ENCODE data around the gene AMBRA1.
A peak's percentile ranks its signal among the peaks of the same experiment; 100 is the strongest.

Gene AMBRA1

GRCh38 chr11:46362156-46363030 lies 231.4 kb downstream of the AMBRA1 start:
- DNase-seq, result no peak

GRCh38 chr11:46361283-46362155 lies 232.3 kb downstream of the AMBRA1 start:
- peak; percentile 69 for DNase-seq

GRCh38 chr11:46360878-46361277 lies 232.9 kb downstream of the AMBRA1 start:
- DNase-seq, result no peak

DNA sequence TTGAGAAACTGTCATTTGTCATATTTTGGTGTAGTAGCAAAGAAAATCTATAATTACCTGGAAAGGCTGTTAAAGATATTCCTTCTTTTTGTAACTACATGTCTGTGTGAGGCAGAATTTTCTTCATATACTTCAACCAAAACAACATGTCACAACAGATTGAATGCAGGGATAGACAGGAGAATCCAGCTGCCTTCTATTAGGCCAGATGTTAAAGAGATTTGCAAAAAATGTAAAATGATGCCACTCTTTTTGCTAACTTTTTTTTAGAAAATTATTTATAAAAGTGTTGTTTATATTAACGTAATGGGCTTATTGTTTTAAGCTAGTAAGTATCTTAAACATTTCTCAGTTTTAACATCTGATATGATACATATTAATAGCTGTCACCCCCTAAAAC lies 233.9 kb downstream of the AMBRA1 start:
- no peak for DNase-seq

DNA sequence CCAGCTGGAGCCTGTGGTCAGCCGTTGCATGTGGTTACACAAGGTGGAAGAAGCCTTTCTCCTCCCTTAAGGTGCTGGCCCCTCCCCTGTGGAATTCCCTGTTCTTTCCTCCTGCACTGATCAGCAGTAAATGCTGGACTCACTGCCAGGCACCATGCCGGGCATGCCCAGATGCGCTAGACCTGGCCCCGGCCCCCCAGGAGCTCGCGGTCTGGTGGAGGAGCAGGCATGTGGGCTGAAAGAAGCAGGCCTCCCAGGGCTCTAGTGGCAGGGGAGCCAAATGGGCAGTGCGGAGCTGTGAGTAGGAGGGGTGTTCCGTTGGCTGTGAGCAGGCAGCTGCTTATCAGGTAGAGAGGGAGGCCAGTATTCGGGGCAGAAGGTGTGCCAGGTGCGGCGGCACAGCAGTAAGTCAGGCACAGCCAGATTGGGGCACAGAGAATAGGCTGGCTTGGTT lies 236.3 kb downstream of the AMBRA1 start:
- no peak for DNase-seq

GRCh38 chr11:46356924-46357482 lies 236.8 kb downstream of the AMBRA1 start:
- no peak for DNase-seq

DNA sequence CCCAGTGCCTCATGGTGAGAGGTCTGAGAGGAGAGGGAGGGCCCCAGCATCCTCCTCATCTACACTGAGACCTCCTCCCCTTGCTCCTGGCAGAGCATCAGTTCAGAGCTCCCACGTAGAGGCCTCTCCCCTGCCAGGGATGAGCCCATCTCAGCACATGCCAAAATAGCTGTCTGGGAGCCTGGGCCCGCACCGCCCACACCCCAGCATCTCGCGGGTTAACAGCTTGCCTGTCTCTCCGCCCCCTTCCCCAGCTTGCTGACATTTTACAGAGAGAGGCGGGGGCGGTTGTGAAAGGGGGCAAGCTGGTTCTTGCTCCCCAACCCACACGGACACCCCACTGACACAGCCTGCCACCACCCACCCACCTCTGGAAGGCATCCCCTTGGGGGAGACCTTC lies 240.1 kb downstream of the AMBRA1 start:
- DNase-seq, result peak; percentile 71

DNA sequence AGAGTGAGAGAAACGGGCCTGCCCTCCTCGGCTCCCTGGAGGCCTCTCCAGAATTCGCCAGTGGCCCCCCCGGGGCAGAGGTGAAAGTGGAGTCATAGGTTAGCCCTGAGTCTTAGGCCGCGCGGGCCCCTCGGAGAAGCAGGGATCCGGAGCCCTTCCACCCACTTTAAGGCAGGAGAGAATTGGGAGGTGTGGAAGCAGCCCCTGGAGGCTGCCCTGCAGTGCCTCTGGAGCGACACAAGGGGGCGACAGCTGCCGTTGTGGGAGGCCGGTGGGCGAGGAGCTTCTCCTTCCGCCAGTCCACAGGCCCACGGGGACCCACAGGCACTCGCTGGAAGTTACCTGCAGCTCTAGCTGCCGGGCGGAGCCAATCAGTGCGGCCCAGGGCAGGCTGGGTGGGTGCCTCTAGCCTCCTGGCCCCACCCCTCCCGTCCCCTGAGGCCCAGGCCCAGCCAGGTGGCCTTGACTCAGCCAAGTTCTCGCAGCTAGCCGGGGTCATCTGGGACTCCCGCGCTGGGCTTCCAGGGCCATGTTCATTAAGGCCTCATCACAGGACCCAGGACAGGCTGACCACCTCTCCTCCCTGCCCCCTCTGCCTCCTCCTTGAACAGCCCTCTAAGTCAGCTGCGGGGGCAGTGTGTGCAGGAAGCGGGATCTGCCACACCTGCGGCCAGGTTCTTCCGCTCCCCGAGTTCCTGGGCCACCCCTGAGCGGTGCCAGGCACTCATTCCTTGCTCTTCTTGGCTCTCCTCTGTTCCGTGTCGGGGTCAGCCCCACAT lies 241.6 kb downstream of the AMBRA1 start:
- peak; percentile 81 for DNase-seq

GRCh38 chr11:46351606-46352005 lies 242.2 kb downstream of the AMBRA1 start:
- no peak for DNase-seq

DNA sequence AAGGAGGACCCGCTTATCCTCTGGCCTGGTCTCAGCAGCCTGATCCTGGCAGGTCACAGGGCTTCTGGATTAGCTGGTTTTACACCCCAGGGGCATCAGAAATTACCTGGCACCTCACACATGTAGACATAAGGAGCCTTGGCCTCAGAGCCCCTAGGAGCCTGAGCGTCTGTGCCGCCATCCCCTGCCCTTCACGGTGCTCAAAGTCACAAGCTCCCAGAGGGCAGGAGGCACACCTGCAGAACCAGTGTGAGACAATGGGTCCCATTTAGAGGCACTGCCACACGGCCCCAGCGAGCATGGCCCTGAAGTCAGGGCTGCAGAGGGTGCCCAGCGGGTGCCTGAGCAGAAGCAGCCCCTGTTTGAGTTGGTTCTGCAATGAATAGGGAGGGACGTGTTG lies 242.7 kb downstream of the AMBRA1 start:
- DNase-seq, result no peak

DNA sequence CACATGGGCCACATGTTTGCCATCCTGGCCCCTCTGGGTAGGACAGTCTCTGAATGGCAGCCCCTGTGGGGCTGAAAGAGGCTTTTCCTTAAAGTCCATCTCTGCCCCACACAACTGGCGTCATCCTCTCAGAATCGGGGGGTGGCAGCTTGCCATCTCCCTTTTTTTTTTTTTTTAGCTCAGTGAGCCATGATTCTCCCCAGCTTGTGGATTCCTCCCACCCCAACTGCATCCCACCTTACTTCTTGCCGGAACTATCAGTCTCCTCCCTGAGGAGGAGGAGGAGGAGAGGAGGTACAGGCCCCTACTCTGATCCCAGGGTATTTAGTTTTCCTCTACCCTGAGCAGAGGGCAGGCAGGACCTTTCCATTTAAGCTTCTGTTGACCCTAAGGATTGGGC lies 243.1 kb downstream of the AMBRA1 start:
- no peak for DNase-seq

- DNase-seq, result no peak
These were observed 245.0 kb downstream of the AMBRA1 start for GRCh38 chr11:46348566-46349401.

GRCh38 chr11:46347637-46348311 lies 246.0 kb downstream of the AMBRA1 start:
- no peak for DNase-seq

- peak; percentile 89 for DNase-seq
These were observed 246.8 kb downstream of the AMBRA1 start, which contains the start of gene DGKZ for GRCh38 chr11:46346886-46347636. Gene DGKZ (plus strand): TSS chr11:46347463. CDS start chr11:46347660, 197 bp downstream.

All from stimulated activated CD4-positive, alpha-beta T cell treated with anti-CD3 and anti-CD28 coated beads, Interleukin-1b, Interleukin-23, amount 100 ng/mL, for 48 hours (primary cell).